Spleen (tissue), 11 donors: ENCODE results near the gene C16orf89. TPM values are rescaled to one million over a fixed set of nuclear protein-coding genes. Genes with fewer than 3 reads are reported as not detected.

Experiments
- DNase-seq: peaks from one replicate; pipeline ENCODE4 v3.0.0-alpha.2; 2020
- H3K27ac ChIP-seq, 8 donors: fragments of 200-600 bp; sonication (generic) in 7 of 8; 1 replicate in 4 of 8; 2 replicates in 4 of 8; pipeline versions ENCODE4 v1.5.0 to v1.8.0; 2016 to 2021; ENCODE audit warnings: inconsistent platforms in 4 of 8, mild to moderate bottlenecking in 4 of 8, moderate library complexity in 1 of 8
- H3K27me3 ChIP-seq, 7 donors: fragments of 200-600 bp; sonication (generic) in 6 of 7; replicated peaks in 1 of 7; 1 replicate in 4 of 7; 2 replicates in 3 of 7; pipeline versions ENCODE4 v1.5.0 to v1.8.0; 2016 to 2021; ENCODE audit warnings: inconsistent platforms in 3 of 7, mild to moderate bottlenecking in 1 of 7
- H3K36me3 ChIP-seq, 6 donors: fragments of 200-600 bp; sonication (generic) in 5 of 6; 1 replicate in 4 of 6; 2 replicates in 2 of 6; pipeline versions ENCODE4 v1.5.0 to v1.8.0; 2016 to 2021; ENCODE audit warnings: inconsistent platforms in 2 of 6
- H3K4me1 ChIP-seq, 6 donors: fragments of 200-600 bp; sonication (generic) in 5 of 6; 1 replicate in 3 of 6; 2 replicates in 3 of 6; pipeline versions ENCODE4 v1.5.0 to v1.8.0; 2016 to 2021; ENCODE audit warnings: inconsistent platforms in 3 of 6
- H3K4me3 ChIP-seq, 8 donors: fragments of 200-600 bp; sonication (generic) in 7 of 8; 1 replicate in 4 of 8; 2 replicates in 4 of 8; pipeline versions ENCODE4 v1.5.0 to v1.8.0; 2016 to 2021; ENCODE audit warnings: inconsistent platforms in 4 of 8, mild to moderate bottlenecking in 4 of 8, moderate library complexity in 2 of 8
- H3K9me3 ChIP-seq, 8 donors: fragments of 200-600 bp; sonication (generic) in 7 of 8; 1 replicate in 4 of 8; 2 replicates in 4 of 8; pipeline versions ENCODE4 v1.5.0 to v1.8.0; 2016 to 2021; ENCODE audit warnings: inconsistent platforms in 4 of 8
- CTCF ChIP-seq, 11 experiments: fragments of 200-600 bp in 7 of 11; fragments of 450-650 bp in 4 of 11; sonication (generic) in 4 of 11; IDR thresholded peaks in 8 of 11; conservative IDR thresholded peaks in 3 of 11; 1 replicate in 7 of 11; 2 replicates in 4 of 11; pipeline versions ENCODE4 v1.4.0 to v1.8.0; 2016 to 2021; ENCODE audit warnings: antibody characterized with exemption in 11 of 11, inconsistent platforms in 4 of 11, mild to moderate bottlenecking in 1 of 11
- POLR2A ChIP-seq, 3 donors: fragments of 450-650 bp; IDR thresholded peaks; one replicate each; pipeline ENCODE4 v1.5.1; 2017; ENCODE audit warnings: antibody characterized with exemption in 3 of 3, mild to moderate bottlenecking in 1 of 3
- POLR2AphosphoS5 ChIP-seq, 3 donors: sonication (generic); formaldehyde crosslinking; IDR thresholded peaks; one replicate each; pipeline ENCODE4 v1.5.1; 2017; ENCODE audit warnings: antibody characterized with exemption in 3 of 3
- WGBS, 5 donors: extraction: QIAGEN DNeasy Blood & Tissue Kit in 3 of 5; methylation state at CpG; one replicate each; pipeline versions ENCODE4 v1.1.5 to v1.1.7; 2013 to 2018; 5-methylcytosine and 5-hydroxymethylcytosine counted together
- intact Hi-C: fragments of 100-400 bp; cut with DNase I; formaldehyde crosslinking; loops from one replicate; pipeline ENCODE4 v1.15.0; 2023; ENCODE audit warnings: low total_unique reads
- polyA plus RNA-seq, 3 donors: library from polyadenylated mRNA; stranded (reverse); fragments of 200-250 nt; gene quantifications; one replicate each; pipeline ENCODE4 v1.2.1, GENCODE V29; 2013
- total RNA-seq, 7 donors: library from RNA; depleted of rRNA in 3 of 7; stranded (reverse); fragments of >200 nt in 3 of 7; fragmentation: NEBNext Ultra II Directional in 4 of 7; extraction: Animal tissue kit (Norgen Biotek cat#: 25700) in 4 of 7; gene quantifications; one replicate each; pipeline versions ENCODE4 v1.1.0 to v1.2.1, GENCODE V29; 2016 to 2021
- donor health status: healthy with polysubstance abuse.
- donor health status: DM: no; HTN: no; CAD: no; lungs with moderate emphysema.
- donor health status: DM: no; HTN: no; CAD: no.
- donor health status: Bipolar disorder and iron deficiency.
- donor health status: healthy.
- donor health status: DM: no; HTN: no; CAD: no.
- donor health status: DM: yes; HTN: yes; CAD: no.

C16orf89 gene
- total and polyA plus RNA-seq, 10 donors: 0.34 to 5.7 (median 1.7) TPM; not detected in 1

DNA sequence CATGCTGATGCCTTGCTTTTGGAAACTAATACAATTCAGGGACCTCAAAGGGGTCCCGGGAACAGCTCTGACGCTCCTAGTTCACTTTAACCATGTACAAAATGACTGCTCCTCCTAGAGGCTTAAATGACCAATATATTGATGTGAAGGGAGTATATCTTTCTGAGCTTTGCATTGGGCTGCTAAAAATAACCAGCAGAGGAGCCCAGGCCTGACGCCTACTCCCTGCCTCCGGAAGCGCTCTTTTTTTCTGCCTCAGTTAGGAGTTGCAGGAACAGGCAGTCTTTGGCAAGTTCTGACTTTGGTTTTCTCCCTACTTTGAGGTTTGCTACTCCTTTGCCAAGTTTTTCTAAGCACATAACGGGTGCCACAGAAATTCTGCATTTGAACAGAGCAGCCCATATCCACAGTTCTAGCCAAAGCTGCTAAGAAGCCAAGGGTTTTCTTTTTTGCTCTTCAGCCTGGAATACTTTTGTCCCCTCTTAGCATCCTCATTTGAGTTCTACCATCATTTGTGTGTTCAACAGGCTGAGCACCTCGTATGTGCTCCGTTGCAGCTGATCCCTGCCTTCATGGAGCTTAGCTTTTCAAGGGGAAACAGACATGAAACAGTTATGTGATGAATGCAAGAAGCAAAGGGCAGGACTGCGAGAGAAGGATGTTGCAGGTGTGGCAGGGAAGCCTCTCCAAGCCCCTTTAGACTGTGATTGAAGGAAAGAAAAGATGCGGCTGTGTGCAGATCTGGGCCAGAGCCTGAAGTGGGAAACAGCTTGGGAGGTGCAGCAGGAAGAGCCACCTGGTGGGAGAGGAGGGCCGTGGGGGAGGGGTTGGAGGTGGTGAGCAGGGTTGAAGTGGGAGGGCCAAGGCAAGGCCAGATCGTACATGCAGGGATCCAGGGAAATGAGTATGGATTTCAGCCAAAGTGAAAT lies 29.3 kb downstream of the C16orf89 start:
- intact Hi-C loops: no loop called here
- TF ChIP-seq CTCF (IDR thresholded peaks at IDR 0.05 in 8 of 11, conservative IDR thresholded peaks at IDR 0.05 in 3 of 11): no peak
- TF ChIP-seq POLR2AphosphoS5 (IDR thresholded peaks at IDR 0.05): no peak
- no peak for TF ChIP-seq POLR2A (IDR thresholded peaks at IDR 0.05)
- no peak overlapping the region for H3K4me3 ChIP-seq
- WGBS, 5 donors: 66 to 73% (median 72%) methylated on average over 12 of the region's 12 CpGs
- H3K9me3 ChIP-seq: no peaks in the 10 kb centered on the region
- H3K27me3 ChIP-seq: no peaks in the 10 kb centered on the region
- peaks cover 4 to 29% (median 25%) of the 10 kb centered on the region in 6 donors for H3K4me1 ChIP-seq
- H3K36me3 ChIP-seq: peaks cover 0 to 2% (median 0%) of the 10 kb centered on the region in 6 donors
- no peak overlapping the region for H3K27ac ChIP-seq
- peak; percentile 35 for DNase-seq

DNA sequence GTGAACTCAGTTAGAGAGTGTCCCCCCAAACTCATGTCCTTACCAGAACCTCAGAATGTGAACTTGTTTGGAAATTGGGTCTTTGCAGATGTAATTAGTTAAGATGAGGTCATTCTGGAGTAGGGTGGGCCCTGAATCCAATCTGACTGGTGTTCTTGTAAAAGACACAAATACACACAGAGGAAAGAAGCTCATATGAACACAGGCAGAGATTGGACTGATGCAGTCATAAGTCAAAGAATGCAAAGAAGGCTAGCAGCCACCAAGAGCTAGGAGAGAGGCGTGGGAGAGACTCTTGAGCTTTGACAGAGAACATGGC lies 29.9 kb downstream of the C16orf89 start:
- TF ChIP-seq CTCF (IDR thresholded peaks at IDR 0.05 in 8 of 11, conservative IDR thresholded peaks at IDR 0.05 in 3 of 11) (no peak), POLR2A (IDR thresholded peaks at IDR 0.05) (no peak)
- H3K36me3 ChIP-seq: peaks cover 0 to 8% (median 0%) of the 10 kb centered on the region in 6 donors
- no peak overlapping the region for H3K27ac ChIP-seq
- no peaks in the 10 kb centered on the region for H3K9me3 ChIP-seq
- WGBS, 5 donors: 57 to 88% (median 73%) methylated on average over 1 of the region's 1 CpG
- no peaks in the 10 kb centered on the region for H3K27me3 ChIP-seq
- no peak overlapping the region for H3K4me3 ChIP-seq
- DNase-seq: peak; percentile 6
- intact Hi-C loops: no loop called here
- peaks cover 4 to 29% (median 25%) of the 10 kb centered on the region in 6 donors for H3K4me1 ChIP-seq

GRCh38 chr16:5034167-5034523 lies 31.6 kb downstream of the C16orf89 start:
- H3K36me3 ChIP-seq: peaks cover 0 to 25% (median 3%) of the 10 kb centered on the region in 6 donors
- peak overlapping the region; percentile 82 to 100 (median 98) for H3K4me3 ChIP-seq
- no peaks in the 10 kb centered on the region for H3K27me3 ChIP-seq
- no peak for TF ChIP-seq POLR2A (IDR thresholded peaks at IDR 0.05)
- no peak for TF ChIP-seq CTCF (IDR thresholded peaks at IDR 0.05 in 8 of 11, conservative IDR thresholded peaks at IDR 0.05 in 3 of 11)
- TF ChIP-seq POLR2AphosphoS5 (IDR thresholded peaks at IDR 0.05): no peak
- peaks cover 4 to 29% (median 25%) of the 10 kb centered on the region in 6 donors for H3K4me1 ChIP-seq
- DNase-seq: no peak
- H3K27ac ChIP-seq: peak overlapping the region; percentile 64 to 86 (median 77)
- intact Hi-C loops: no loop called here
- no peaks in the 10 kb centered on the region for H3K9me3 ChIP-seq
- 12 to 22% (median 16%) methylated on average over 2 of the region's 2 CpGs for WGBS, 5 donors
